Measurements from ENCODE around the gene UVRAG.
A peak's percentile ranks its signal among the peaks of the same experiment; 100 is the strongest.

The UVRAG gene

DNA sequence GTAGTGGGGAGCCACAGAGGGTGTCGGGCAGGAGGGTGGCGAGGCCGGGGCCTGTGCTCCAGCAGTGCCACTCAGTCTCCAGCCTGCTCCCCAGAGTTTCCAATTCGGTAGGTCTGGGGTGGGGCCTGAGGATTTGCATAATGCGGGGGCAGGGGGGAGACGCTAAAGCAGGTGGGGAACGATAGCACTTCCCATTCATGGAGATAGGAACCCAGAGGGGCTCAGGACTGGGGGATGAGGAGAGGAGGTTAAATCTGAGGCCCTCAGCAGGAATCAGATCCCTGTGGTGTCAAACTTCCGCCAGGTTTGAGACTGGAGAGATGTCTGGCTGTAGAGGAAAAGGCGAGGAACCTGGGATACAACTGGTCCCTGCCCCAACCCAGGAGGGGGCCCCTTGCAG, 361.5 kb downstream of the UVRAG start:
- H3K27me3 ChIP-seq (ENCODE audit: insufficient read depth, low read length, poor library complexity), result no peaks in the 10 kb centered on the region
- no peak overlapping the region for H4K8ac ChIP-seq (ENCODE audit: low read depth, low read length)
- no peak overlapping the region for H3K56ac ChIP-seq (ENCODE audit: low read length)

DNA sequence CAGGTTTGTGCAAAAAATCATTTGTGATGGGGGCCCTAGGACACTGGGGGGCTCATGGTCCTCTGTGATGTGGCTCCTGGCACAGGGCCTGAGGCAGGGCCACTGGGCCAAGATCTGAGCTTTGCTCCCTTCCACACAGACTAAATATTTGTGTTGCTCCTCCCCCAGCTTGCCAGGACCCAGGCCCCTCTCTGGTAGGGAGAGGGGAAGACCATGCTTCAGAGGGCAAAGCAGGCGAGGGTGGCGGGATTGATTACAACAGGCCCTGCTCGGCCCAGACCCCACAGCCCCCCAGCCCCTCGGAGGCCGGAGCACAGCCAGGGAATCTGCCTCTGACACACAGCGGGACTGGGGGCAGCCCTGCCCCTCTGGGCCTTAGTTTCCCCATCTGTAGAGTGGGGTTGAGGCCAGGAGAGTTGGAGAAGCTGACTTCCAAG, 362.3 kb downstream of the UVRAG start:
- Histone ChIP-seq H3K23ac (ENCODE audit: low read length) (no peak overlapping the region), H3K4me2 (ENCODE audit: low read length) (no peak overlapping the region), H4K5ac (ENCODE audit: low read length) (no peak overlapping the region), H2AK5ac (ENCODE audit: low read length) (no peak overlapping the region), H3K4me1 (ENCODE audit: control insufficient read depth, low read depth, low read length) (peaks cover 3% of the 10 kb centered on the region), H2BK120ac (ENCODE audit: low read depth, low read length) (no peak overlapping the region), H3K27me3 (ENCODE audit: insufficient read depth, low read length, poor library complexity) (no peaks in the 10 kb centered on the region), H3K79me1 (ENCODE audit: low read length) (no peaks in the 10 kb centered on the region), H3K9ac (ENCODE audit: low read length) (no peak overlapping the region), H3K4me3 (ENCODE audit: low read length) (no peak overlapping the region), H4K8ac (ENCODE audit: low read depth, low read length) (no peak overlapping the region), H3K56ac (ENCODE audit: low read length) (no peak overlapping the region), H3K27ac (ENCODE audit: low read depth, low read length) (no peak overlapping the region), H3K18ac (ENCODE audit: low read length) (no peak overlapping the region), H2BK5ac (ENCODE audit: low read length) (no peak overlapping the region), H3K36me3 (ENCODE audit: control insufficient read depth, insufficient read depth, low read length) (no peaks in the 10 kb centered on the region), H3K79me2 (ENCODE audit: control insufficient read depth, insufficient read depth, low read length) (no peaks in the 10 kb centered on the region), H3K4ac (ENCODE audit: low read depth, low read length) (no peak overlapping the region), H2BK15ac (replicated peaks; ENCODE audit: low read depth) (no peak overlapping the region)
- WGBS (ENCODE audit: extremely low coverage, insufficient coverage, low lambda C conversion rate), result no CpG with 5 or more reads among the region's 6 CpGs
- DNase-seq, result no peak

More for the DNA sequence above, 361.5 kb downstream of the UVRAG start:
- no peak overlapping the region for H3K9ac ChIP-seq (ENCODE audit: low read length)
- no peak overlapping the region for H3K4me3 ChIP-seq (ENCODE audit: low read length)
- no peak overlapping the region for H3K4me2 ChIP-seq (ENCODE audit: low read length)
- no peak overlapping the region for H3K27ac ChIP-seq (ENCODE audit: low read depth, low read length)
- no peak overlapping the region for H2BK5ac ChIP-seq (ENCODE audit: low read length)
- H2BK120ac ChIP-seq (ENCODE audit: low read depth, low read length), result no peak overlapping the region
- no peak overlapping the region for H3K18ac ChIP-seq (ENCODE audit: low read length)
- no peak overlapping the region for H3K4ac ChIP-seq (ENCODE audit: low read depth, low read length)
- H3K23ac ChIP-seq (ENCODE audit: low read length), result no peak overlapping the region
- H3K4me1 ChIP-seq (ENCODE audit: control insufficient read depth, low read depth, low read length), result peaks cover 3% of the 10 kb centered on the region
- H2BK15ac ChIP-seq (replicated peaks; ENCODE audit: low read depth), result no peak overlapping the region
- no peaks in the 10 kb centered on the region for H3K79me1 ChIP-seq (ENCODE audit: low read length)
- no peaks in the 10 kb centered on the region for H3K36me3 ChIP-seq (ENCODE audit: control insufficient read depth, insufficient read depth, low read length)
- peak; percentile 21 for DNase-seq
- H4K5ac ChIP-seq (ENCODE audit: low read length), result no peak overlapping the region
- no peak overlapping the region for H2AK5ac ChIP-seq (ENCODE audit: low read length)
- no peaks in the 10 kb centered on the region for H3K79me2 ChIP-seq (ENCODE audit: control insufficient read depth, insufficient read depth, low read length)
- no CpG with 5 or more reads among the region's 9 CpGs for WGBS (ENCODE audit: extremely low coverage, insufficient coverage, low lambda C conversion rate)

DNA sequence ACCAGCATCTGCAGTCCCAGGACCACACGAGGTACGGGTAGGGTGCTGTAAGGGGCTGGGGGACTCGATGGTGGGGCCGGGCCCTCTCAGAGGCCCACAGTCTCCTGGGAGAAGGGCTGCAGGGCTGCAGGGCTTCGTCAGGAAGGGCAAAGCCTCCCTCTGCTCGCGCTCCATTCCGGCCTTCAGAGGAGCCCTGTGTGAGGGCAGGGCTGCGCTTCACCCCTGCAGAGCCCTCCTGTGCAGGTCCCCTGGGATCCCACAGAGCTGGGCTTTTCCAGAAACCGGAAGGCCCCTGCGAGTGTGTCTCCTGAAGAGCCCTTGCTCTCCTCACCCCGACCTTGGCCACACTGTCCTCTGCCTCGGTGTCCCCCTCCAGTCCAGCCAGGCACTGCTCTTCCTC, 364.1 kb downstream of the UVRAG start:
- H3K27me3 ChIP-seq (ENCODE audit: insufficient read depth, low read length, poor library complexity), result no peaks in the 10 kb centered on the region
- H3K4ac ChIP-seq (ENCODE audit: low read depth, low read length), result no peak overlapping the region
- H3K4me2 ChIP-seq (ENCODE audit: low read length), result no peak overlapping the region
- no peak overlapping the region for H2AK5ac ChIP-seq (ENCODE audit: low read length)
- no peak overlapping the region for H3K27ac ChIP-seq (ENCODE audit: low read depth, low read length)
- H4K5ac ChIP-seq (ENCODE audit: low read length), result no peak overlapping the region
- no peak overlapping the region for H2BK15ac ChIP-seq (replicated peaks; ENCODE audit: low read depth)
- H3K4me3 ChIP-seq (ENCODE audit: low read length), result no peak overlapping the region
- H3K79me2 ChIP-seq (ENCODE audit: control insufficient read depth, insufficient read depth, low read length), result no peaks in the 10 kb centered on the region
- no peaks in the 10 kb centered on the region for H3K79me1 ChIP-seq (ENCODE audit: low read length)
- no peak overlapping the region for H4K8ac ChIP-seq (ENCODE audit: low read depth, low read length)
- peaks cover 3% of the 10 kb centered on the region for H3K4me1 ChIP-seq (ENCODE audit: control insufficient read depth, low read depth, low read length)
- no peak overlapping the region for H3K9ac ChIP-seq (ENCODE audit: low read length)
- H3K36me3 ChIP-seq (ENCODE audit: control insufficient read depth, insufficient read depth, low read length), result no peaks in the 10 kb centered on the region
- no peak overlapping the region for H3K23ac ChIP-seq (ENCODE audit: low read length)
- H2BK5ac ChIP-seq (ENCODE audit: low read length), result no peak overlapping the region
- DNase-seq, result no peak
- H3K56ac ChIP-seq (ENCODE audit: low read length), result no peak overlapping the region
- no peak overlapping the region for H2BK120ac ChIP-seq (ENCODE audit: low read depth, low read length)
- WGBS (ENCODE audit: extremely low coverage, insufficient coverage, low lambda C conversion rate), result no CpG with 5 or more reads among the region's 13 CpGs
- no peak overlapping the region for H3K18ac ChIP-seq (ENCODE audit: low read length)

DNA sequence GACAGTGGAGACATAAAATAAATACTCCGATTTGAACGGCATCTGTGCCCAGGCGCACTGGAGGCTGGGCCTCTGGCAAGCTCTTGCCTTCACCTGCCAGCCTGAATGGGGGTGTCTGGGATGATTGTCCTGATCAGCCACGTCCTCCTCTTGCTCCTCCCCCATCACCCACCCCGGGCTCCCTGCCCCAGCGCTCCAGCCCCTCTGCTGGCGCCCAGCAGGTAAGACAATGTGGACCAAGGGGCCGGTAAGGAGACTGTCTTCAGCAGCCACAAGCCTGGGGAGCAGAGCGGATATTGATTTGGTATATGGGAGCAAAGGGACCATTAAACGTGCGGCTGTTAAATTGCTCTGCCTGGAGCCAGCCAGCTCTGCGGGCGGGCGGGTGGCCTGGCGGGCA, 366.4 kb downstream of the UVRAG start:
- no peak overlapping the region for H4K5ac ChIP-seq (ENCODE audit: low read length)
- no peak overlapping the region for H3K9ac ChIP-seq (ENCODE audit: low read length)
- H2AK5ac ChIP-seq (ENCODE audit: low read length), result no peak overlapping the region
- no peak overlapping the region for H3K56ac ChIP-seq (ENCODE audit: low read length)
- H3K79me2 ChIP-seq (ENCODE audit: control insufficient read depth, insufficient read depth, low read length), result no peaks in the 10 kb centered on the region
- no peak overlapping the region for H3K23ac ChIP-seq (ENCODE audit: low read length)
- no peak overlapping the region for H2BK15ac ChIP-seq (replicated peaks; ENCODE audit: low read depth)
- no peak overlapping the region for H3K4ac ChIP-seq (ENCODE audit: low read depth, low read length)
- H3K79me1 ChIP-seq (ENCODE audit: low read length), result no peaks in the 10 kb centered on the region
- no CpG with 5 or more reads among the region's 15 CpGs for WGBS (ENCODE audit: extremely low coverage, insufficient coverage, low lambda C conversion rate)
- peak; percentile 27 for DNase-seq
- H4K8ac ChIP-seq (ENCODE audit: low read depth, low read length), result no peak overlapping the region
- H2BK5ac ChIP-seq (ENCODE audit: low read length), result no peak overlapping the region
- no peaks in the 10 kb centered on the region for H3K36me3 ChIP-seq (ENCODE audit: control insufficient read depth, insufficient read depth, low read length)
- no peak overlapping the region for H3K27ac ChIP-seq (ENCODE audit: low read depth, low read length)
- no peak overlapping the region for H3K4me3 ChIP-seq (ENCODE audit: low read length)
- H3K27me3 ChIP-seq (ENCODE audit: insufficient read depth, low read length, poor library complexity), result no peaks in the 10 kb centered on the region
- H3K4me2 ChIP-seq (ENCODE audit: low read length), result no peak overlapping the region
- no peak overlapping the region for H3K18ac ChIP-seq (ENCODE audit: low read length)
- H3K4me1 ChIP-seq (ENCODE audit: control insufficient read depth, low read depth, low read length), result peaks cover 2% of the 10 kb centered on the region
- H2BK120ac ChIP-seq (ENCODE audit: low read depth, low read length), result no peak overlapping the region

DNA sequence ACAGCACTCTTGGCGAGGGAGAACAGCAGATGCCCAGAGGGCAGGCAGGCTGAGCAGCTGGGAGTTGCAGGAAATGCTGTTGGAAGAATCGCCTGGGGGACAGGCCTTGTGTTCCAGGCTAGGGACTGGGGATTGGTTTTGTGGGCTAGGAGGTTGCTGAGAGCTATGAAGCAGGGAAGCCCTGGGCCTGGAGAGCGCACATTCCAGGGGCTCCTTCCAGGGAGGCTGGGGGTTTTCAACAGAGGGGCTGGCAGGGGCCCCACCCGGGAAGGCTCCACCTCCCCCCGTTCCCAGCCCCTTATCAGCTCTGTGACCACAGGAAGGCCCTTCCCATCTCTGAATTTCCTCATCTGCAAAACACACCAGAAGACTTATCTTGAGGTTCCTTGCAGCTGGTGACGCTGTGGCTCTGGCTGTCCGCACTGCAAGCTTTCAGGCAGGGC, 369.6 kb downstream of the UVRAG start:
- Histone ChIP-seq H3K56ac (ENCODE audit: low read length) (no peak overlapping the region), H2BK5ac (ENCODE audit: low read length) (no peak overlapping the region), H3K23ac (ENCODE audit: low read length) (no peak overlapping the region), H3K4me3 (ENCODE audit: low read length) (no peak overlapping the region), H3K79me1 (ENCODE audit: low read length) (no peaks in the 10 kb centered on the region), H3K27ac (ENCODE audit: low read depth, low read length) (no peak overlapping the region), H3K4me1 (ENCODE audit: control insufficient read depth, low read depth, low read length) (peaks cover 2% of the 10 kb centered on the region), H3K4me2 (ENCODE audit: low read length) (no peak overlapping the region), H3K79me2 (ENCODE audit: control insufficient read depth, insufficient read depth, low read length) (no peaks in the 10 kb centered on the region), H3K18ac (ENCODE audit: low read length) (no peak overlapping the region), H3K27me3 (ENCODE audit: insufficient read depth, low read length, poor library complexity) (no peaks in the 10 kb centered on the region), H2AK5ac (ENCODE audit: low read length) (no peak overlapping the region), H4K5ac (ENCODE audit: low read length) (no peak overlapping the region), H3K36me3 (ENCODE audit: control insufficient read depth, insufficient read depth, low read length) (no peaks in the 10 kb centered on the region), H4K8ac (ENCODE audit: low read depth, low read length) (no peak overlapping the region), H3K9ac (ENCODE audit: low read length) (no peak overlapping the region), H2BK120ac (ENCODE audit: low read depth, low read length) (no peak overlapping the region), H2BK15ac (replicated peaks; ENCODE audit: low read depth) (no peak overlapping the region), H3K4ac (ENCODE audit: low read depth, low read length) (no peak overlapping the region)
- no CpG with 5 or more reads among the region's 7 CpGs for WGBS (ENCODE audit: extremely low coverage, insufficient coverage, low lambda C conversion rate)
- DNase-seq, result peak; percentile 80

DNA sequence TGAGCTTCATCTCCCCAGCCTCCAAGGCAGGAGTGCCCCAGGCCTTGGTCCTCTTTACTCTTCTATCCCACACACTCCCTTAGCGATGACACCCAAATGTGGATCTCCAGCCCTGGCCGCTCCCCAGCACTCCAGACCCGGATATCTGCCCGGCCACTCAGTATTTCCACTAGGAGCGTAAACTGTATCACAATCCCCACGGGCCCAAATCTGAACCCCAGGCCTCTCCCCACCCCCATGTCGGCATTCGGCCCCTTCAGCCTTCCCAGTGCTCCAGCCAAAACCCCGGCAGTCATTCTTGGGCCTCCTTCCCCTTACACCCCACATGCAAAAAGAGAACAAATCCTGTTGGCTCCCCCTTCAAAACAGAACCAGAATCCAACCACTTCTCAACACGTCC, 370.5 kb downstream of the UVRAG start:
- H3K4me1 ChIP-seq (ENCODE audit: control insufficient read depth, low read depth, low read length), result peaks cover 2% of the 10 kb centered on the region
- no peaks in the 10 kb centered on the region for H3K27me3 ChIP-seq (ENCODE audit: insufficient read depth, low read length, poor library complexity)
- no CpG with 5 or more reads among the region's 10 CpGs for WGBS (ENCODE audit: extremely low coverage, insufficient coverage, low lambda C conversion rate)
- no peak overlapping the region for H2BK5ac ChIP-seq (ENCODE audit: low read length)
- H3K56ac ChIP-seq (ENCODE audit: low read length), result no peak overlapping the region
- no peak overlapping the region for H2BK120ac ChIP-seq (ENCODE audit: low read depth, low read length)
- no peak overlapping the region for H3K4me3 ChIP-seq (ENCODE audit: low read length)
- DNase-seq, result no peak
- no peak overlapping the region for H4K5ac ChIP-seq (ENCODE audit: low read length)
- no peak overlapping the region for H2AK5ac ChIP-seq (ENCODE audit: low read length)
- no peak overlapping the region for H3K4ac ChIP-seq (ENCODE audit: low read depth, low read length)
- no peak overlapping the region for H3K4me2 ChIP-seq (ENCODE audit: low read length)
- H3K27ac ChIP-seq (ENCODE audit: low read depth, low read length), result no peak overlapping the region
- H3K79me1 ChIP-seq (ENCODE audit: low read length), result no peaks in the 10 kb centered on the region
- H3K23ac ChIP-seq (ENCODE audit: low read length), result no peak overlapping the region
- H3K79me2 ChIP-seq (ENCODE audit: control insufficient read depth, insufficient read depth, low read length), result no peaks in the 10 kb centered on the region
- no peak overlapping the region for H4K8ac ChIP-seq (ENCODE audit: low read depth, low read length)
- H2BK15ac ChIP-seq (replicated peaks; ENCODE audit: low read depth), result no peak overlapping the region
- no peaks in the 10 kb centered on the region for H3K36me3 ChIP-seq (ENCODE audit: control insufficient read depth, insufficient read depth, low read length)
- no peak overlapping the region for H3K18ac ChIP-seq (ENCODE audit: low read length)
- H3K9ac ChIP-seq (ENCODE audit: low read length), result no peak overlapping the region
